Activated CD4-positive, alpha-beta T cell treated with anti-CD3 and anti-CD28 coated beads, Interleukin-2, Interleukin-4, amounts not matched to agents 100 ng/mL and 50 ng/mL, durations not matched to agents 16 hours and 8 hours (primary cell): Measurements from ENCODE around the gene DMPK.

ENCODE experiments used
- DNase-seq: peaks from one replicate; pipeline ENCODE4 v3.0.0-alpha.2; 2020; ENCODE audit warnings: low spot score

DMPK gene, protein sequence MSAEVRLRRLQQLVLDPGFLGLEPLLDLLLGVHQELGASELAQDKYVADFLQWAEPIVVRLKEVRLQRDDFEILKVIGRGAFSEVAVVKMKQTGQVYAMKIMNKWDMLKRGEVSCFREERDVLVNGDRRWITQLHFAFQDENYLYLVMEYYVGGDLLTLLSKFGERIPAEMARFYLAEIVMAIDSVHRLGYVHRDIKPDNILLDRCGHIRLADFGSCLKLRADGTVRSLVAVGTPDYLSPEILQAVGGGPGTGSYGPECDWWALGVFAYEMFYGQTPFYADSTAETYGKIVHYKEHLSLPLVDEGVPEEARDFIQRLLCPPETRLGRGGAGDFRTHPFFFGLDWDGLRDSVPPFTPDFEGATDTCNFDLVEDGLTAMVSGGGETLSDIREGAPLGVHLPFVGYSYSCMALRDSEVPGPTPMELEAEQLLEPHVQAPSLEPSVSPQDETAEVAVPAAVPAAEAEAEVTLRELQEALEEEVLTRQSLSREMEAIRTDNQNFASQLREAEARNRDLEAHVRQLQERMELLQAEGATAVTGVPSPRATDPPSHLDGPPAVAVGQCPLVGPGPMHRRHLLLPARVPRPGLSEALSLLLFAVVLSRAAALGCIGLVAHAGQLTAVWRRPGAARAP

DNA sequence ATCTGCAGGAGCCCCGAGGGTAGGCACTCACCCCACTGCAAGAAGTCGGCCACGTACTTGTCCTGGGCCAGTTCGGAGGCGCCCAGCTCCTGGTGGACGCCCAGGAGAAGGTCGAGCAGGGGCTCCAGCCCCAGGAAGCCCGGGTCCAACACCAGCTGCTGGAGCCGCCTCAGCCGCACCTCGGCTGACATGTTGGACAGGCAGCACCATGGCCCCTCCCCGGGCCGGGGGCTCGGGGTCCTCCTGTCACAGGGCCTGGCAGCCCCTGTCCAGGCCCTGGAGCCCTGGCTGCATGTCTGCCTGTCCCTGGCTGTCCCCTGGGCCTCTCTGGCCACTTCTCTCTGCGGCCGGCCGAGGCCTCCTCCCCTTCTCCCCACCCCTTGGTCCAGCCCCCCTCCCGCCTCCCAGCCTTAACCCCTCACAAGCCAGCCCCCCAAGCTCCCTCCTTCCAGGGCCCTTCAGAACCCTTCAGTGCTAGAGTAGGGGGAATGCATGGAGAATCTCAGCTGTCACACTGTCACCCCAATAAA, at the start of gene DMPK:
Gene DMPK (minus strand): TSS at position 329 of the 530 bp plus-strand sequence. CDS start 138 bp downstream, at position 191.
- DNase-seq: no peak

- no peak for DNase-seq
Observed at GRCh38 chr19:45828945-45829344, 46.7 kb upstream of the DMPK start.

DNA sequence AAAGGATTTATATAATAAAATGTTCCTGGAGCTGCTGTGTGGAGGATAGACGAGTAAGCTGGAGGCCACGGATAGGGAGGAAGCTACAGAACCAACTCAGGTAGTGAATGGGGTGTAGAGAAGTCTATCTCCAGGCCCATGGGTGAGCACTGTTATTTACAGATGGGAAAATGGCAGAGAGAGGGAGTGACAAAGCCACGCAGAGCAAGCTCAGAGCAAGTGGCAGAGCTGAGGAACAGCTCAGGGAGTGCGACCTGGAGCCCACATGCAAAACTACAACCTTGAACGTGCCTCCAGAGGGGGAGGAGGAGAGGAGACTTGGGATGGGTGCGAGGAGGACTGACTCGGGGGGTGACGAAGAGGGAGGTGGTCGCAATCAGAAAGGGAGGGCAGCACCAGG, 46.2 kb upstream of the DMPK start:
- DNase-seq: no peak

DNA sequence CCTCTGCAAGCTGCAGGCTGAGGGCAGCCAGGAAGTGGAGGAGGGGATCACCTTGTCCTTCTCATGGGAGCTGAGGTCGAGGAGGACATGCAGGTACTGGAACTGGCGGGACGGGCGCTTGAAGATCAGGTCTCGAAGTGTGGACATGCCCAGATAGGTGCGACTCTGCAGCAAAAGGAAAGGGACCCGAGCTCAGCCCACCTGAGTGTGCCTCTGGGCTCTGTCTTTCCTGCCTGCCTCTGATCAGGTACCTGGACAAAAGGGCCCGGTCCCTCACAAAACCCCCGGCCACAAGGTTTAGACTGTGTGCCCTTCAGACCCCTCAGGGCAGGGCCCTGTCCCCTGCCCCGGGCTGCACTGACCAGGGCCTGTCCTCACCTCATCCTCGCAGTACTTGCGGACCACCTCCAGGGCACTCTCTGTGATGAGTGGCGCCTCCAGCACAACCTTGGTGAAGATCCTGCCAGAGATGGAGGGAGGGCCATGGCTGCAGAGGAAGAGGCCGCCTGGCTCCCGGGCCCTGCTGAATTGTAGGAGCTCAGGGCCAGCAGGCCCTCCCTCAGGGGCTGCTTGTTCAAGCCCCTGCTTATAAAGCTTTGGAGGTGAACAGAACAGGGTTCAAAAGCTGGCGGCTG, 45.3 kb upstream of the DMPK start:
- DNase-seq: no peak

GRCh38 chr19:45826934-45827333, 44.6 kb upstream of the DMPK start:
- DNase-seq: no peak

GRCh38 chr19:45825917-45826893, 43.9 kb upstream of the DMPK start:
- DNase-seq: no peak

GRCh38 chr19:45825263-45825605, 42.9 kb upstream of the DMPK start:
- DNase-seq: no peak

GRCh38 chr19:45824531-45825262, 42.4 kb upstream of the DMPK start:
- no peak for DNase-seq

DNA sequence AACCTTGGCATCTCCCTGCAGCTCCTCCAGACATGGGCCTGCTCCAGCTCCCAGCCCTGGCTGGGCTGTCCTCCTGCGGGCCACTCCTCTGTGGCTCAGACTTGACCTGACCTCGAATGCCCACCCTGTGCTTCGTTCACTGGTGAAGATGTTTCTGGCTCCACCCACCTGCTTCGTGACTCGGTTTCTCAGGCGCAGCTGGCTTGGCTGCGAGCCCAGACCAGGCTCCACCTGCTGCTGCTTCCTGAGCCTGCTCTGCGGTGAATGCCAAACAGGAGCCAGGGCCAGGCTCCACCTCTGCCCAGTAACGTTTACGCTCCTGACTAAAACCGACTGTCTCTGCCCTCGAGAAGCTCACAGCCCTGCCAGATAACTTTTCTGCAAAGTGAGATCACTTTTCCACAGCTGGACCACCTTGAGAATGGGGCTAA, 41.8 kb upstream of the DMPK start:
- DNase-seq: no peak

- DNase-seq: no peak
Observed at GRCh38 chr19:45823182-45823581, 40.9 kb upstream of the DMPK start.

DNA sequence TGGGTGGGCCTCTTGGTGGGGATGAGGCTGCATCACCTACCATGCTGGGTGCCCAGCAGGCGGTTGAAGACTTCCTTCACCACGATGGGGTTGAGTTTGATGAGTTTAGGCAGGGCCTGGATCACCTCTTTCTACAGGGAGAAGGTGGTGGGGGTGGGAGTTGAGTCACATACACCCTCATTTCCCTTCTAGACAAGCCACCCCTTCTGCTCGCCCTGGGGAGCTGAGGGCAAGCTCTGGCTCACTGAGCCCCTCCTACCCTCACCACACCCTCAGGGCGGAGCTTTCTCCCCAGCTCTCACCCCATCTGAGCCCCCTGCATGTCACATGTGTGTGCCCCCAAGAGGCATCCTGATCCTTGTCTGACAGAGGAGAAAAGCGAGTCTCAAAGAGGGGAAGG, 40.4 kb upstream of the DMPK start:
- DNase-seq: no peak

DNA sequence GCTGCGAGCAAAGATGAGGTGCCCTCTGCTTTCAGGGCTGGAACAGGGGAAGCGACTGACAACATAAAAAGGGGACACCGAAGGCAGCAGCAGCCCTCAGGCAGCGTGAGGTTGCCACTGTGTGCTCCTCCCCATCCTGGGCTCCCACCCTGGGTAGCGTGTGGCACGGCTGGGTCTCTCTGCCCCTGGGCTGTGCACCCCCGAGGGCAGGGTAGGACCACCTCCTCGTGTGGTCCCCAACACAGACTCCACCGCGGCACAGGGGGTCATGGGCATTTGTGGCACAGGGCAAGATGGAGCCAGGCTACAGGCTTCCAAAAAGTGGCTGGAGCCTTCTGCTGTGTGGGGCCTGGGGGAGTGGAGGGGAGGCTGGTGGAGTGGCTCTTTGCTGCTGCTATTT, 39.3 kb upstream of the DMPK start:
- DNase-seq: no peak

DNA sequence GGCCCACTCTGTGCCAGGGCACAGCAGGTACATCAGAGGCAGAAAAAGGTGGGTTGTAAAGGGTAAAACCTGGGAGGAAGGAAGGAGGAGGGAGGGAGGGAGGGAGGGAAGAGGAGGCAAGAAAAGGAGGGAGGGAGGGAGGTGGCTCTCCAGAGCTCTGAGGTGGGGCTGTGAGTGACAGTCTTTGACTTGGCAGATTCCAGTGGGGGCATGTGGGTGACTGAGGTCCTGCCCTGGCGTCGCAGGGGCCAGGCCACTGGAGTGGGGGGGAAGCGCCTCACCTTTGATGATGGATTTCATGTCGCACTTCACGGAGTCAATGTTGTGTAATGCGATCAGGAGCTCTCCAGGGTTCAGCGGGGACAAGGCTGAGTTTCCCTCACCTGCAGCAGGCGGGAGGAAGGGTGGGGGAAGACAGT, 38.8 kb upstream of the DMPK start:
- DNase-seq: no peak

GRCh38 chr19:45820413-45821102, 38.3 kb upstream of the DMPK start:
- no peak for DNase-seq

DNA sequence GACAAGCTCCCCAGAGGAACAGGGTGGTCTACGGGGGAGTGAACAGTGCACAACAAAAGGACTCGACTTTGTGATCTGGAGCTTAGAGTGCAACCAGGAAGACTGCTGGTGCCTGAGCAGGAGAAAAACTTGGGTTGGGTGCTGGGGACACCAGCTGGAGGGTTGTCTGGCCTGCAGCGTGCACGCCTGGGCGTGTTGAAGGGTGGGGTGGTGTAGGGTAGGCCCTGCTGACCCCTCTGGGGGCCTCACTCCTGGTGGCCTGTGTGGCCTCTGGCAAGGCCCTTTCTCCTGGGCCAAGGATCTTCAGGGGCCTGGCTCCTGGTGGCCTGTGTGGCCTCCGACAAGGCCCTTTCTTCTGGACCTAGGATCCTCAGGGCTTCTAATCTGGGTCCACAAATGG, 37.5 kb upstream of the DMPK start:
- no peak for DNase-seq

GRCh38 chr19:45817725-45818301, 35.5 kb upstream of the DMPK start:
- no peak for DNase-seq

DNA sequence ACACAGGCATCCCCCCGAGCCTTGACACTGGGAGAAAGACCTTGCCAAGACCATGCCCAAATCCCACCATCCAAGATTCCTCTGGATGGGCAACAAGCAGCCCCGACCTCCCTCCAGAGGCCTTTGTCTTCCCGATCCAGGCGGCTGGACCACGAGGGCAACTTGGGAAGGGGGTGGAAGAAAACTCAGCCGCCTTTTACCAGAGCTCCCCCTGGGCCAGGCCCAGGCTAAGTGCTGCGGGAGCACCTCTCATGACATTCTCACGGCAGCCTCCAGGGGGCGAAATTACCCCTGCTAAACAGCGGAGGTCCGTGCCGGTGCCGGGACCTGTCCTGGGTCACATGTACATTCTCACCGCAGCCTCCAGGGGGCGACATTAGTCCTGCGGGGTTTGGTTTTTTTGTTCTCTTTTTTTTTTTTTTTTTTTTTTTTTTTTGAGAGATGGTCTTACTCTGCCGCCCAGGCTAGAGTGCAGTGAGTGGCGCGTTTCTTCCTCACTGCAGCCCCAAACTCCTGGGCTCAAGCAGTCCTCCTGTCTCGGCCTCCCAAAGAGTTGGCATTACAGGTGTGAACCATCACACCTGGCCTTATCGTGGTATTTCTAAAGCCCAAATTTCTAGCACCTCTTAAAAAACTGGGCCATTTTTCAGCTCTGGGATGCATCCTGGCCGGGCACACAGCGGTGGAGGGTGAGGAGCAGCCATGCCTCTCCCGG, 34.9 kb upstream of the DMPK start:
- DNase-seq: peak; percentile 97

DNA sequence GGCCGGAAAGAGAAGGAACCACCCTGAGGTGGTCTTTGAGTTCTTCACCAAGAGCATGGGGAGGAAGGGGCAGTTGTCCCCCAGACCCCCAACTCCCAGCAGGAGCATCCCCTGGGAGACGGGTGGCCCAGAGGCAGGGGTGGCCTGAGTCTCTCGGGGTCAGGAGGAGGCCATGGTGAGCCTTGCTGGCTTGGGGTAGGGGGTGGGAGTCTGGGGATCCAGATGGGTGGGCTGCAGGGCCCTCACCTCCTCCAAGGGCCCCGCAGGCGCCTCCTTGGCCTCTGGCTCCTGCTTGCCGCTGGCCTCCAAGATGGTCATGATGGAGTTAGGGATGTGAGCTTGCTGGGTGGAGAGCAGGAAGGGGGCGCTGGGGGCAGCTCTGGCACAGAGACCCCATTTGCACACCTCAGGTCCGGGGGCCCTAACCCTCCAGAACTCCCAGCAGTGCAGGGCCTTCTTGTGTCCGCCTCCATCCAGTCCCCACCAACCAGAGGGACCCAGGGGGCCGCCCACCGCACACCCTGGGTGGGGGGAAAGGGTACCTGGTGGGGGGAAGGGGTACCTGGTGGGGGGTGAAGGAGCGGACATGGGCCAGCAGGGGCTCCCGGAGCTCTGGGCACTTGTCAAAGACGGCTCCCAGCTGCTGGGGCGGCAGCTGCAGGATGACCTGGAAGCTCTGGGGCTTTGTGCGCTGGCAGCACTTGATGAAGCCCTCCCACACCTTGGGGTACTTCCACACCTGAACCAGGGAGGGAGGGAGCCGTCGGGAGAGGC, 34.1 kb upstream of the DMPK start:
- no peak for DNase-seq
